ENCODE data around the gene SERPIND1.

Gene SERPIND1

DNA sequence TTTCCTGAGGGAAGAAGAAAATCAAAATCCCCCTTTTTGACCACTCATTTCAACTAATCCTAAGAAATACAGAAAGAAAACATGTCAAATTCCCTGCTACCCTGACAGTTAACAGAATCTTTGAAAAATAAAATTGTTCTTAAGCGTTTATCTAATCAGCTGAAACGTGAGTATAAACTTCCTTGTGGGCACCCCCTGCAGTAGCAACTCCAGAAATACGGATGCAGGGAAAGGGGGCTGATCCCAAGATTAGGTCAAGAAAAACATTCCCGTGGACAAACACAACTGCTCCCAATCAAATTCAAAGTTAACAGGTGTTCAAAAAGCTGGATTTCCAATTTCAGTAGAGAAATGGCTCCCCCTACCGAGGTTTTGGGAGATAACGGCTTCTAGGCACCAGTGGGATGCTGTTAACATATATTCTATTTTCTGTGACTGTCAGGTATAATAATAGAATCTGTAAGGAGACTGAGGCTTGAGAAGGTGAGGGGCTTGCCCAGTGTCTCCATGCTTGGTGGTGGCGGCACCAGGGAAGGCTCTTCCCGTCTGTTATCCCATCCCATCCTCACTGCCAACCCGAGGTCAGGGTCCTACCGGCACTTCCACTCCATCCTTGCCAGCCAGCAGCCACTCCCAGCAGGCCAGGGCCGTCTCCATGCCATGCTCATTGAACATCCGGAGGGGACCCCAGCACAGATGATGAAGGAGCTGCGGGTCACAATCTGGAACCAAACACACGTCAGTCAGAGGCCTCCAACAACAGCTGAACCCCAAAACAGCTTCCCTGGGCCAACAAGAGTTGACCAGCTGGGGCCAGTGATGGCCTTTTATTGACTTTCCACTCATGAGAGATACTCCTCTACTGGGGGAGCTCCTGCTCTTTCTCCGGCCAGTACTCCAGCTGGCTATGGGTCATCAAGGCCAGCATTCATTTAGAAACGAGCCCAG is 32.0 kb upstream of the SERPIND1 start:
- TF ChIP-seq, protein P1, sequence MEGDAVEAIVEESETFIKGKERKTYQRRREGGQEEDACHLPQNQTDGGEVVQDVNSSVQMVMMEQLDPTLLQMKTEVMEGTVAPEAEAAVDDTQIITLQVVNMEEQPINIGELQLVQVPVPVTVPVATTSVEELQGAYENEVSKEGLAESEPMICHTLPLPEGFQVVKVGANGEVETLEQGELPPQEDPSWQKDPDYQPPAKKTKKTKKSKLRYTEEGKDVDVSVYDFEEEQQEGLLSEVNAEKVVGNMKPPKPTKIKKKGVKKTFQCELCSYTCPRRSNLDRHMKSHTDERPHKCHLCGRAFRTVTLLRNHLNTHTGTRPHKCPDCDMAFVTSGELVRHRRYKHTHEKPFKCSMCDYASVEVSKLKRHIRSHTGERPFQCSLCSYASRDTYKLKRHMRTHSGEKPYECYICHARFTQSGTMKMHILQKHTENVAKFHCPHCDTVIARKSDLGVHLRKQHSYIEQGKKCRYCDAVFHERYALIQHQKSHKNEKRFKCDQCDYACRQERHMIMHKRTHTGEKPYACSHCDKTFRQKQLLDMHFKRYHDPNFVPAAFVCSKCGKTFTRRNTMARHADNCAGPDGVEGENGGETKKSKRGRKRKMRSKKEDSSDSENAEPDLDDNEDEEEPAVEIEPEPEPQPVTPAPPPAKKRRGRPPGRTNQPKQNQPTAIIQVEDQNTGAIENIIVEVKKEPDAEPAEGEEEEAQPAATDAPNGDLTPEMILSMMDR (IDR thresholded peaks at IDR 0.05; ENCODE audit: control insufficient read depth, insufficient read depth, low read depth, low read length, missing control alignments) = peak; percentile 64
- DNase-seq (ENCODE audit: low read depth) = no peak
- no peak overlapping the region for H3K4me3 ChIP-seq (ENCODE audit: control insufficient read depth, low read depth, low read length)

DNA sequence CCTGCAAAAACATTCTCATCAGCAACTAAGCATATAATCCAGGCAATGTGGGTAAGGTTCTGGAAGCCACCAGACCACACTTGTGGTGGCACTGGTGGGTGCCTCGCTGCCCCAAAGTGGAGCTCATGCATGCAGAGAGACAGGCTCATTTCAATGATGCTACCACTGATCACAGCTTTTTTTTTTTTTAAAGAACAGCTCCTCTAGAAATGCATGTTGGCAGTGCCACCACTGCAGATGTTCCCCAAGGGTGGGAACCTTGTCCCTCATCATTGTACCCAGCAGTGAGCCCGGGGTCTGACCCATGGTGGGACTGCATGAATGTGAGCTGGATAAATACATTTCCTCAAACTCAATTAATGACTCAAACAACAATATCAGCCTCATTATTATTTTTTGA is 31.1 kb upstream of the SERPIND1 start:
- H3K4me3 ChIP-seq (ENCODE audit: control insufficient read depth, low read depth, low read length) = no peak overlapping the region
- TF ChIP-seq, protein P1 (IDR thresholded peaks at IDR 0.05; ENCODE audit: control insufficient read depth, insufficient read depth, low read depth, low read length, missing control alignments) = no peak
- no peak for DNase-seq (ENCODE audit: low read depth)

DNA sequence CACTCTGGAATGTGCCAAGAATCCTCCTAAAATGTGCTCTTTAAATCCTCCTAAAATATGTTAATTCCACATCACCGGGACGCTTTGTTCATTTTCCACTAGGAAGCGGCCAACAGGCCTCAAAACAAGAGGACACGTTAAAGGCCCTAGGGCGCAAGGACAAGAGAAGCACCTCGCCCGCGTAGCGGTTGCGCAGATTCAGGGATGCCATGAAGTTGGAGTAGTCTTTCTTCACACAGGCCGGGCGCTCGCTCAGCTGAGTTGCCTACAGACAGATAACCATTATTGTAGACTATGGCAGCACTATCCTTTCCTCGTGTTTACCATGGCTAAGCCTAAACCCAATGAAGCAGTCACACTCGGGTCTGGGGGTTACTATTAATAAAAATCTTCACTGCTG is 29.5 kb upstream of the SERPIND1 start:
- no peak for DNase-seq (ENCODE audit: low read depth)
- TF ChIP-seq, protein P1 (IDR thresholded peaks at IDR 0.05; ENCODE audit: control insufficient read depth, insufficient read depth, low read depth, low read length, missing control alignments) = no peak

DNA sequence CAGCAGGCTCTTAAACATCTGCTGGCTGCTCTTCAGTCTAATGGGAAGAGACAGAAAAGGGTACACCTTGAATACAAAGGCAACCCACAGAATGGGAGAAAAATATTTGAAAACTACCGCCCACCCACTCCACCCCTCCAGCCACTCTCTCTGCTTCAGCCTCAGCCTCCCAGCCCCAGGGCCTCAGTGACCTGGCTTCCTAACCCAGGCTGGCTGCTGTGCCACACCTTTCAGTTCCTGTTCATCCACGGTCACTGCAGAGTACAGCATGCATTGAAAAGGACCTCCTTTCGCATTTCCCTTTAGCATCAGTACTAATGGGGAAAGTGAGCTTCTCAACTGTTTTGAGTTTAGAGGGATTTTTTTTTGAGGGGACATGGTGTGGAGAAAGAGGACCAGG is 28.8 kb upstream of the SERPIND1 start:
- no peak for DNase-seq (ENCODE audit: low read depth)
- TF ChIP-seq, protein P1 (IDR thresholded peaks at IDR 0.05; ENCODE audit: control insufficient read depth, insufficient read depth, low read depth, low read length, missing control alignments) = no peak
- no peak overlapping the region for H3K4me3 ChIP-seq (ENCODE audit: control insufficient read depth, low read depth, low read length)

More for the DNA sequence above, 29.5 kb upstream of the SERPIND1 start:
- H3K4me3 ChIP-seq (ENCODE audit: control insufficient read depth, low read depth, low read length) = no peak overlapping the region

- H3K4me3 ChIP-seq (ENCODE audit: control insufficient read depth, low read depth, low read length) = no peak overlapping the region
- no peak for DNase-seq (ENCODE audit: low read depth)
- TF ChIP-seq, protein P1 (IDR thresholded peaks at IDR 0.05; ENCODE audit: control insufficient read depth, insufficient read depth, low read depth, low read length, missing control alignments) = no peak
Measured at GRCh38 chr22:20746431-20747189, 27.3 kb upstream of the SERPIND1 start.

DNA sequence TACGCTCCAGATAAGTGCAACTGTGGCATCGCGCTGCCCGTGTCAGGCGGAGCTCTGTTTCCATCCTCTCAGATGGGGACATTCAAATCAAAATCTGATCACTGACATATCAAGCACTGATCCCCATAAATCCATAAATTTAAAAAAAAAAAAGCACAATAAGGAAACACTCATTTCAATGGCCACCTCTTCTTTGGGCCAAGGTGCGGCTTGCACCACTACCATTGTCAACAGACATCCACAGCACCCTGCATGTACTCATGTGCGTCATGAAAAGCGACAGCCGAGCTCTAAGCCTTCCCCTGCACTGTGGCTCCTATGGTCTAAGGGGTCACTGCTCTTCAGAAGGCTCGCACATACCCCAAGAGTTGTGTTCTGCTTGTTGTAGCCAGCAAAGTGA is 26.7 kb upstream of the SERPIND1 start:
- no peak for DNase-seq (ENCODE audit: low read depth)
- H3K4me3 ChIP-seq (ENCODE audit: control insufficient read depth, low read depth, low read length) = no peak overlapping the region
- TF ChIP-seq, protein P1 (IDR thresholded peaks at IDR 0.05; ENCODE audit: control insufficient read depth, insufficient read depth, low read depth, low read length, missing control alignments) = no peak
